ENCODE results near the gene TCIRG1.

- TF ChIP-seq, protein P1, sequence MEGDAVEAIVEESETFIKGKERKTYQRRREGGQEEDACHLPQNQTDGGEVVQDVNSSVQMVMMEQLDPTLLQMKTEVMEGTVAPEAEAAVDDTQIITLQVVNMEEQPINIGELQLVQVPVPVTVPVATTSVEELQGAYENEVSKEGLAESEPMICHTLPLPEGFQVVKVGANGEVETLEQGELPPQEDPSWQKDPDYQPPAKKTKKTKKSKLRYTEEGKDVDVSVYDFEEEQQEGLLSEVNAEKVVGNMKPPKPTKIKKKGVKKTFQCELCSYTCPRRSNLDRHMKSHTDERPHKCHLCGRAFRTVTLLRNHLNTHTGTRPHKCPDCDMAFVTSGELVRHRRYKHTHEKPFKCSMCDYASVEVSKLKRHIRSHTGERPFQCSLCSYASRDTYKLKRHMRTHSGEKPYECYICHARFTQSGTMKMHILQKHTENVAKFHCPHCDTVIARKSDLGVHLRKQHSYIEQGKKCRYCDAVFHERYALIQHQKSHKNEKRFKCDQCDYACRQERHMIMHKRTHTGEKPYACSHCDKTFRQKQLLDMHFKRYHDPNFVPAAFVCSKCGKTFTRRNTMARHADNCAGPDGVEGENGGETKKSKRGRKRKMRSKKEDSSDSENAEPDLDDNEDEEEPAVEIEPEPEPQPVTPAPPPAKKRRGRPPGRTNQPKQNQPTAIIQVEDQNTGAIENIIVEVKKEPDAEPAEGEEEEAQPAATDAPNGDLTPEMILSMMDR (IDR thresholded peaks at IDR 0.05 in 4 of 5, conservative IDR thresholded peaks at IDR 0.05 in 1 of 5), result no peak
- no peak for TF ChIP-seq POLR2A (IDR thresholded peaks at IDR 0.05)
These were observed 27.5 kb upstream of the TCIRG1 start for GRCh38 chr11:68011051-68011943.
